Neural crest cell (in vitro differentiated cells): ENCODE data around the gene GRIN2A. TPM values are rescaled to one million over a fixed set of nuclear protein-coding genes. Genes with fewer than 3 reads are reported as not detected.

ENCODE experiments used
- DNase-seq: peaks from one replicate; pipeline ENCODE4 v3.0.0; 2021; ENCODE audit warnings: low read depth, mixed read lengths, low spot score
- H3K27ac Mint-ChIP-seq: one replicate; pipeline ENCODE4 v1.8.0; 2021; ENCODE audit warnings: mild to moderate bottlenecking, mixed read lengths; ENCODE audit not compliant: unreplicated experiment
- H3K27me3 Mint-ChIP-seq: 2 replicates; pipeline ENCODE4 v1.8.0; 2021; ENCODE audit warnings: low read depth, mild to moderate bottlenecking, mixed read lengths
- H3K36me3 Mint-ChIP-seq: 2 replicates; pipeline ENCODE4 v1.8.0; 2021; ENCODE audit warnings: low read depth, mild to moderate bottlenecking, mixed read lengths
- H3K4me1 Mint-ChIP-seq: 2 replicates; pipeline ENCODE4 v1.8.0; 2021; ENCODE audit warnings: mixed read lengths
- H3K4me3 Mint-ChIP-seq: one replicate; pipeline ENCODE4 v1.8.0; 2021; ENCODE audit warnings: mild to moderate bottlenecking, mixed read lengths
- H3K9me3 Mint-ChIP-seq: 2 replicates; pipeline ENCODE4 v1.8.0; 2021; ENCODE audit warnings: mixed read lengths
- total RNA-seq: library from RNA; stranded (reverse); gene quantifications from 2 replicates; pipeline ENCODE4 v1.2.1, GENCODE V29; 2021
- TF ChIP-seq, protein P1 (sequence below): fragments of 200-600 bp; sonication (generic); conservative IDR thresholded peaks from 2 replicates; pipeline ENCODE4 v1.5.0; 2021; ENCODE audit warnings: antibody characterized with exemption, mild to moderate bottlenecking

GRIN2A gene
- total RNA-seq, 1 donor from 2014 or later: 0.09 TPM

DNA sequence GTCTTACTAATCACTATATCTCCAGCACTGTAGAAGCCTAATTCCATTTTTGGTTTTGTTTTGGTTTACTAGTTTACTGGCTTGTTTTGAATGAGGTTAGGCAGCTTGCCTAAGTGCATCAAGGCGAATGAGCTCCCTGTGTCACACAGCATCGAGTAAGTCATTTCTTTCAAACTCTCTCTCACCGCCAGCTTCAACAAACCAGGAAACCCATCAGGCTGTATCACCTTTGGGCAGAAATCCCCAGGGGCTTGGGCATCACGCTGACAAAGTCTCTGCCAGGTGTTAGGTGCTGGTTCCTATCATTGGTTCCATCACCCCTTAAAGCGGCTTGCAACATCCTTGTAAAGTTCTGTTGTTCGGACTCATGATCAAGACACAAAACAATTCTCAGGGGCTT lies 226.6 kb downstream of the GRIN2A start:
- TF ChIP-seq, protein P1, sequence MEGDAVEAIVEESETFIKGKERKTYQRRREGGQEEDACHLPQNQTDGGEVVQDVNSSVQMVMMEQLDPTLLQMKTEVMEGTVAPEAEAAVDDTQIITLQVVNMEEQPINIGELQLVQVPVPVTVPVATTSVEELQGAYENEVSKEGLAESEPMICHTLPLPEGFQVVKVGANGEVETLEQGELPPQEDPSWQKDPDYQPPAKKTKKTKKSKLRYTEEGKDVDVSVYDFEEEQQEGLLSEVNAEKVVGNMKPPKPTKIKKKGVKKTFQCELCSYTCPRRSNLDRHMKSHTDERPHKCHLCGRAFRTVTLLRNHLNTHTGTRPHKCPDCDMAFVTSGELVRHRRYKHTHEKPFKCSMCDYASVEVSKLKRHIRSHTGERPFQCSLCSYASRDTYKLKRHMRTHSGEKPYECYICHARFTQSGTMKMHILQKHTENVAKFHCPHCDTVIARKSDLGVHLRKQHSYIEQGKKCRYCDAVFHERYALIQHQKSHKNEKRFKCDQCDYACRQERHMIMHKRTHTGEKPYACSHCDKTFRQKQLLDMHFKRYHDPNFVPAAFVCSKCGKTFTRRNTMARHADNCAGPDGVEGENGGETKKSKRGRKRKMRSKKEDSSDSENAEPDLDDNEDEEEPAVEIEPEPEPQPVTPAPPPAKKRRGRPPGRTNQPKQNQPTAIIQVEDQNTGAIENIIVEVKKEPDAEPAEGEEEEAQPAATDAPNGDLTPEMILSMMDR: no peak
- peaks cover 68% of the 10 kb centered on the region for H3K27me3 Mint-ChIP-seq

DNA sequence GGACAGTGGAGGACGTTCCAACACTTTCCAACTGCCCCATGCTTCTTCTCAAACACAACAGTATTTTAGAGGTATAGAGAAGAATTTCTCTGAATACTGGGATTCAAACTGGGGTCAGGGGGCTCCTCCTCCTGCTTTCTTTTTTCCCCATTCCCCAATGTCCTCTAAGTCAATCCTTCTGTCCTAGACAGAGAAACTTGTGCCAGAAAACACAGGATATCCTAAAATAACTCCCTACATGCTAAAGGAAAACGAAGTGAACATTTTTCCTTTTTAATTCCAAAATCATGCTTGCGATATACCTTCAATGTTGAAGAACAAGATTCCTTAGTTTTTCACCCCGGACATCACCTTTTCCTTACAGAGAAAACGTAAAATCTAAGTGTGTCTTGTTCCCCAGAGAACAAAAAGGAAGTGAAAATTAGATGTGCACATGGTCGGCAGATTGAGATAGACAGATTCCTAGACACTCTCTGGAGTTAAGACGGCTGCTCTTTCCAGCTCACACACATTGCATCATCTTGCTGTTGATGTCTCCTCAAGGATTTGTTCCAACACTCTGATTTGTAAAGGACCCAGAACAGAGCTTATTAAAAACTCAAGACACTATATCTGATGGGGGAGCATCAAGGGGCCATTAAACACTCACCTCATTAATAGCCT lies 228.2 kb downstream of the GRIN2A start:
- H3K27ac Mint-ChIP-seq: no peak overlapping the region
- H3K4me1 Mint-ChIP-seq: no peaks in the 10 kb centered on the region
- TF ChIP-seq, protein P1: no peak
- peaks cover 2% of the 10 kb centered on the region for H3K9me3 Mint-ChIP-seq
- no peak for DNase-seq
- no peaks in the 10 kb centered on the region for H3K36me3 Mint-ChIP-seq
- no peak overlapping the region for H3K4me3 Mint-ChIP-seq
- peaks cover 69% of the 10 kb centered on the region for H3K27me3 Mint-ChIP-seq

More for the DNA sequence above, 226.6 kb downstream of the GRIN2A start:
- no peak overlapping the region for H3K27ac Mint-ChIP-seq
- no peaks in the 10 kb centered on the region for H3K9me3 Mint-ChIP-seq
- no peaks in the 10 kb centered on the region for H3K36me3 Mint-ChIP-seq
- no peak overlapping the region for H3K4me3 Mint-ChIP-seq
- DNase-seq: no peak
- H3K4me1 Mint-ChIP-seq: no peaks in the 10 kb centered on the region

DNA sequence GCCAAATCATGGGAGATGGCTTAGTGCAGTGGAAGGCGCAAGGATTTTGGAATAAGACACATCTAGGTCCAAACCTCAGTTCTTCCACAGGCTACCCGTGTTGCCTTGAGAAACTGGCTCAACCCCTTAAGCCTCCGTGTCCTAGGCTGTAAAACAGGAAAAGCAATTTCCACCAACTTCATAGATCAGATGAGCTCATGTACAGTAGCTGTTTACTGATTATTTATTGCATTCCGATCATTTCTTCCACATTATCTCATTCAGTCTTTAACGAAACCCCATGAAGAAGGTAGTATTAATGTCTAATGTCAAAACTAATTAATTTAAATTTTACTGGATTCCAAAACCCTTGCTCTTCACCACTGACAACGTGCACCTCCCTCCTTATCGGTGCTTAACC lies 231.6 kb downstream of the GRIN2A start:
- TF ChIP-seq, protein P1: no peak
- no peak overlapping the region for H3K27ac Mint-ChIP-seq
- peaks cover 2% of the 10 kb centered on the region for H3K9me3 Mint-ChIP-seq
- H3K4me1 Mint-ChIP-seq: no peaks in the 10 kb centered on the region
- no peak overlapping the region for H3K4me3 Mint-ChIP-seq
- H3K27me3 Mint-ChIP-seq: peaks cover 46% of the 10 kb centered on the region
- DNase-seq: no peak
- H3K36me3 Mint-ChIP-seq: no peaks in the 10 kb centered on the region

DNA sequence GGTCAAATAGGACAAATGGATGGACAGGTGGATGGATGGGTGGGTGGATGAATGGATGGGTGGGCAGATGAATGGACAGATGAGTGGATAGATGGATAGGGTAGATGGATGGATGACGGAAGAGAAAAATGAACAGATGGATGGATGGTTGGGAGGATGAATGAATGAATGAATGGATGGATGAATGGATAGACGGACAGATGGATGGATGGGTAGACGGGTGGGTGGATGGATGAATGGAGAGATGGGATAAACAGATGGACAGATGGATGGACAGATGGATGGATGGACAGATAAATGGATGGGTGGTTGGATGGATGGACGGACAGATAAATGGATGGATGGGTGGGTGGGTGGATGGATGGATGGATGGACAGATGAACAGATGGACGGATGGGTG lies 232.8 kb downstream of the GRIN2A start:
- DNase-seq: no peak
- Mint-ChIP-seq H3K9me3 (peaks cover 3% of the 10 kb centered on the region), H3K36me3 (no peaks in the 10 kb centered on the region), H3K4me1 (no peaks in the 10 kb centered on the region), H3K27me3 (peaks cover 38% of the 10 kb centered on the region), H3K4me3 (no peak overlapping the region), H3K27ac (no peak overlapping the region)
- TF ChIP-seq, protein P1: no peak

DNA sequence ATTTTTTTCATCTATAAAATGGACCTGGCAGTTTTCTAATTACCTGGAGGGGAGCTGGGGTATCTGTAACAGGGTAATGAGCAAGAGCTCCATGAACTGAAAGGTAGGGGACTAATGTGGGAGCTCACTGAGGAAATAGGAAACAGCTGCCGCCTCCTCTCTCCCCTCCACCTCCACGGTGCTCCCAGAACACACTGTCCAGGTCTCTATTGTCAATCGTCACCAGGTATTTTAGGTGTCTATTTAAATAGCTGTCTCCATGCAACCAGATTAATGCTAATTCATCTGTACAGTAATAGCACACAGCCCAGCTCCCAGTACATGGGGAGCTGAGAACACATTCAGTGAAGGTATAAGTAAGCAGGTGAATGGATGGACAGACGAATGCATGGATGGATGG lies 233.3 kb downstream of the GRIN2A start:
- H3K4me3 Mint-ChIP-seq: no peak overlapping the region
- H3K4me1 Mint-ChIP-seq: no peaks in the 10 kb centered on the region
- DNase-seq: no peak
- no peaks in the 10 kb centered on the region for H3K36me3 Mint-ChIP-seq
- H3K9me3 Mint-ChIP-seq: peaks cover 5% of the 10 kb centered on the region
- TF ChIP-seq, protein P1: no peak
- H3K27me3 Mint-ChIP-seq: peaks cover 35% of the 10 kb centered on the region
- no peak overlapping the region for H3K27ac Mint-ChIP-seq
